Naive thymus-derived CD4-positive, alpha-beta T cell (primary cell): ENCODE data around the gene FGF7. TPM values are rescaled to one million over a fixed set of nuclear protein-coding genes. Genes with fewer than 3 reads are reported as not detected.
A peak's percentile ranks its signal among the peaks of the same experiment; 100 is the strongest.

ENCODE experiments used
- ATAC-seq: fragments of 150-1000 bp; cut with Tn5 transposase; 2 replicates; pipeline ENCODE4 v1.10.0; 2021; ENCODE audit warnings: mild to moderate bottlenecking, moderate library complexity
- CTCF ChIA-PET: fragments of 350-600 bp; sonication (Branson Sonifier 250); formaldehyde crosslinking; loops from one replicate; lab custom pipeline; 2021; ENCODE audit warnings: antibody characterized with exemption; lab: Charles Lee
- POLR2A ChIA-PET: fragments of 350-600 bp; sonication (Branson Sonifier 250); formaldehyde crosslinking; loops from one replicate; lab custom pipeline; 2021; ENCODE audit warnings: antibody characterized with exemption, inconsistent platforms; lab: Charles Lee
- DNase-seq, 9 donors: peaks; one replicate each; pipeline versions ENCODE4 v3.0.0 to v3.0.0-alpha.2; 2020 to 2022; ENCODE audit warnings: mixed read lengths in 1 of 9
- H3K27ac ChIP-seq: one replicate; pipeline ENCODE4 v1.7.0; 2013; ENCODE audit warnings: mild to moderate bottlenecking, low read depth, low read length, moderate library complexity
- H3K27me3 ChIP-seq, 2 donors: one replicate each; pipeline ENCODE4 v1.7.0; 2013; ENCODE audit warnings: low read length in 2 of 2, mild to moderate bottlenecking in 2 of 2, moderate library complexity in 2 of 2; ENCODE audit not compliant: control insufficient read depth in 2 of 2, insufficient read depth in 2 of 2
- H3K36me3 ChIP-seq, 3 experiments: 1 replicate in 2 of 3; 2 replicates in 1 of 3; pipeline ENCODE4 v1.7.0; 2013; ENCODE audit warnings: low read length in 3 of 3, mild to moderate bottlenecking in 3 of 3, moderate library complexity in 1 of 3; ENCODE audit not compliant: insufficient read depth in 3 of 3, control insufficient read depth in 2 of 3
- H3K4me1 ChIP-seq, 2 donors: one replicate each; pipeline ENCODE4 v1.7.0; 2013; ENCODE audit warnings: low read length in 2 of 2, mild to moderate bottlenecking in 2 of 2, moderate library complexity in 1 of 2; ENCODE audit not compliant: control insufficient read depth in 2 of 2, insufficient read depth in 2 of 2
- H3K4me3 ChIP-seq: 2 replicates; pipeline ENCODE4 v1.7.0; 2013; ENCODE audit warnings: mild to moderate bottlenecking, low read length
- H3K9me3 ChIP-seq, 3 experiments: 1 replicate in 2 of 3; 2 replicates in 1 of 3; pipeline ENCODE4 v1.7.0; 2013; ENCODE audit warnings: low read length in 3 of 3; ENCODE audit not compliant: control insufficient read depth in 2 of 3
- H3K27ac Mint-ChIP-seq, 9 donors: one replicate each; pipeline ENCODE4 v1.8.0; 2020 to 2022; ENCODE audit warnings: mixed read lengths in 9 of 9, mild to moderate bottlenecking in 8 of 9, moderate library complexity in 5 of 9, inconsistent platforms in 2 of 9
- H3K27me3 Mint-ChIP-seq, 5 donors: one replicate each; pipeline ENCODE4 v1.8.0; 2021 to 2022; ENCODE audit warnings: mixed read lengths in 5 of 5, mild to moderate bottlenecking in 1 of 5
- H3K36me3 Mint-ChIP-seq, 5 donors: one replicate each; pipeline ENCODE4 v1.8.0; 2020 to 2022; ENCODE audit warnings: mixed read lengths in 5 of 5, mild to moderate bottlenecking in 3 of 5, inconsistent platforms in 1 of 5
- H3K4me1 Mint-ChIP-seq, 7 donors: one replicate each; pipeline ENCODE4 v1.8.0; 2020 to 2022; ENCODE audit warnings: mixed read lengths in 7 of 7, mild to moderate bottlenecking in 3 of 7, inconsistent platforms in 1 of 7
- H3K4me3 Mint-ChIP-seq, 10 donors: one replicate each; pipeline ENCODE4 v1.8.0; 2020 to 2022; ENCODE audit warnings: mild to moderate bottlenecking in 10 of 10, mixed read lengths in 10 of 10, moderate library complexity in 6 of 10, inconsistent platforms in 2 of 10
- H3K9me3 Mint-ChIP-seq, 11 donors: one replicate each; pipeline ENCODE4 v1.8.0; 2020 to 2022; ENCODE audit warnings: mixed read lengths in 11 of 11, mild to moderate bottlenecking in 4 of 11, inconsistent platforms in 1 of 11, moderate library complexity in 1 of 11
- intact Hi-C, 2 donors: fragments of 100-400 bp; cut with micrococcal nuclease; formaldehyde crosslinking; loops; one replicate each; pipeline ENCODE4 v1.15.1; 2023
- polyA plus RNA-seq, 2 donors: library from polyadenylated mRNA; unstranded; fragments of 300-500 nt; fragmentation: Illumina TruSeq; gene quantifications; one replicate each; pipeline ENCODE4 v1.2.3, GENCODE V29; 2021
- total RNA-seq, 6 experiments: library from RNA in 5 of 6; stranded (reverse) in 5 of 6; gene quantifications; 1 replicate in 5 of 6; 2 replicates in 1 of 6; pipeline ENCODE4 v1.2.3 and lab custom pipeline; 2021 to 2026

The FGF7 gene
- total and polyA plus RNA-seq, 7 experiments from 2014 or later: 0.05 to 0.34 (median 0.09) TPM; not detected in 1

DNA sequence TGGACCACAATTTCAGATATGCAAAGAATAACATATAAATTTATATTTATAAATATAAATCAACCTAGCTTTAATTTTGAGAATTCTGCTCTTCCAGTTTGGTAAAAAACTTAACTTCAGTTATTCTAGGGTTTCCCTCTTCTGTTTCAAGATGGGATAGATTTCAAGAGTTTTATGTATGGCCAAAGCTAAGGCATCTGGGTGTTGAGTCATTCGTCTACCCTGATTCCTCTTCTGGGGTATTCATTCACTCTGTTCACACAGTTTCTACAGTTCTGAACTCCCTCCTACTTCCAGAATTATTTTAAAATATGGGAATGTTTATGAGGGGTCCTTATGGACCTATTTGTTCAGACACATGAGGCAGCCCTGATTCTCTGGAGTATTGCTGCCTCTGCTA is 4.2 kb upstream of the FGF7 start:
- no peaks in the 10 kb centered on the region for H3K36me3 ChIP-seq
- H3K4me1 ChIP-seq: no peaks in the 10 kb centered on the region
- peaks cover 3 to 6% (median 4%) of the 10 kb centered on the region in 7 donors for H3K4me1 Mint-ChIP-seq
- no peak for DNase-seq
- no peak overlapping the region for H3K27ac Mint-ChIP-seq
- no peak overlapping the region for H3K27ac ChIP-seq
- H3K27me3 Mint-ChIP-seq: peaks cover 4 to 23% (median 19%) of the 10 kb centered on the region in 5 donors
- H3K27me3 ChIP-seq: no peaks in the 10 kb centered on the region
- POLR2A ChIA-PET: interaction anchor here (0.7 kb wide), 1 partner anchor 1112 kb away, joined by 3 read pairs; no protein-coding TSS in a partner anchor
- peaks cover 0 to 2% (median 0%) of the 10 kb centered on the region in 11 donors for H3K9me3 Mint-ChIP-seq
- no peaks in the 10 kb centered on the region for H3K9me3 ChIP-seq
- H3K4me3 Mint-ChIP-seq: no peak overlapping the region
- ATAC-seq: no peak
- H3K36me3 Mint-ChIP-seq: no peaks in the 10 kb centered on the region
- CTCF ChIA-PET: interaction anchor here (1.4 kb wide), 1 partner anchor 557 kb away, joined by 3 read pairs; no protein-coding TSS in a partner anchor
- H3K4me3 ChIP-seq: no peak overlapping the region
- intact Hi-C loops: no loop called here

DNA sequence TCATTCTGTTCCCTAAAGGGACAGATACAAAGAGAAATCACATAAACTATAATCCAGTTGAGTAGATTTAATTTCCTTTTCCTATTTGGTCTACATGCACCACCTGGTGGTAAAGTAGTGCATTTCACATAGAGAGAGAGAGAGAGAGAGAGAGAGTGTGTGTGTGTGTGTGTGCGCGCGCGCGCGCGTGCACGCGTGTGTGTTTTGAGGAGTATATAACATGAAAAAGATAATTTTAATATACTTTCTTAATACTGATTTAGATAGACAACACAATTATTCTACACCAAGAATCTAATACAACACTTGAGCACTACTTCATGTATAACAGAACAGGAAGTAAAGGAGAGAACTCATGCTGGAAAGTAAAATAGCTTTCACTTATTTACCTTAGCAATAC is 1.1 kb upstream of the FGF7 start:
- peak; percentile 75 for ATAC-seq
- intact Hi-C loops: loop anchor here (1.0 to 10.0 kb wide), 8 partner anchors 187 to 1485 kb away; partner anchors contain the start of gene AP4E1 (in 1 of the 2)
- H3K9me3 Mint-ChIP-seq: peaks cover 0 to 2% (median 0%) of the 10 kb centered on the region in 11 donors
- peaks cover 0 to 9% (median 0%) of the 10 kb centered on the region in 5 donors for H3K27me3 Mint-ChIP-seq
- H3K36me3 ChIP-seq: no peaks in the 10 kb centered on the region
- ChIA-PET CTCF (interaction anchor here (0.5 to 2.3 kb wide), 7 partner anchors 8 to 1321 kb away, joined by 3 to 34 read pairs (median 3); no protein-coding TSS in a partner anchor), POLR2A (interaction anchor here (0.8 kb wide), 1 partner anchor 209 kb away, joined by 4 read pairs; no protein-coding TSS in a partner anchor)
- H3K36me3 Mint-ChIP-seq: no peaks in the 10 kb centered on the region
- no peaks in the 10 kb centered on the region for H3K4me1 ChIP-seq
- H3K9me3 ChIP-seq: no peaks in the 10 kb centered on the region
- no peaks in the 10 kb centered on the region for H3K27me3 ChIP-seq
- H3K27ac ChIP-seq: no peak overlapping the region
- peak overlapping the region in 8 of 10 donors; percentile 23 to 72 (median 49) for H3K4me3 Mint-ChIP-seq
- DNase-seq: peak in 8 of 9 donors; percentile 5 to 60 (median 52)
- no peak overlapping the region for H3K4me3 ChIP-seq
- H3K4me1 Mint-ChIP-seq: peaks cover 3 to 6% (median 4%) of the 10 kb centered on the region in 7 donors
- H3K27ac Mint-ChIP-seq: peak overlapping the region in 7 of 9 donors; percentile 10 to 84 (median 74)

DNA sequence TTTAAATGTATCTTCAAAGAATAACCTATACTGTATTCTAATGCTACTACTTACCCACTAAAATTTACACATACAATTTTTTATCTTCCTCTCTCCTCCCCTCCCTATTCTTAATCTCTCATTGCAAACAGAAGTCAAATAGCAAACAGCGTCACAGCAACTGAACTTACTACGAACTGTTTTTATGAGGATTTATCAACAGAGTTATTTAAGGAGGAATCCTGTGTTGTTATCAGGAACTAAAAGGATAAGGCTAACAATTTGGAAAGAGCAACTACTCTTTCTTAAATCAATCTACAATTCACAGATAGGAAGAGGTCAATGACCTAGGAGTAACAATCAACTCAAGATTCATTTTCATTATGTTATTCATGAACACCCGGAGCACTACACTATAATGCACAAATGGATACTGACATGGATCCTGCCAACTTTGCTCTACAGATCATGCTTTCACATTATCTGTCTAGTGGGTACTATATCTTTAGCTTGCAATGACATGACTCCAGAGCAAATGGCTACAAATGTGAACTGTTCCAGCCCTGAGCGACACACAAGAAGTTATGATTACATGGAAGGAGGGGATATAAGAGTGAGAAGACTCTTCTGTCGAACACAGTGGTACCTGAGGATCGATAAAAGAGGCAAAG is 984 bp downstream of the FGF7 start:
- ChIA-PET CTCF (interaction anchor here (1.3 kb wide), 1 partner anchor 565 kb away, joined by 4 read pairs; no protein-coding TSS in a partner anchor), POLR2A (no interaction called here)
- no peak overlapping the region for H3K27ac ChIP-seq
- H3K4me1 Mint-ChIP-seq: peaks cover 3 to 6% (median 4%) of the 10 kb centered on the region in 7 donors
- no peaks in the 10 kb centered on the region for H3K4me1 ChIP-seq
- H3K27ac Mint-ChIP-seq: no peak overlapping the region
- H3K9me3 Mint-ChIP-seq: peaks cover 0 to 2% (median 0%) of the 10 kb centered on the region in 11 donors
- no peaks in the 10 kb centered on the region for H3K9me3 ChIP-seq
- H3K27me3 ChIP-seq: no peaks in the 10 kb centered on the region
- peaks cover 0 to 13% (median 0%) of the 10 kb centered on the region in 5 donors for H3K27me3 Mint-ChIP-seq
- H3K36me3 Mint-ChIP-seq: no peaks in the 10 kb centered on the region
- DNase-seq (no peak), ATAC-seq (no peak)
- intact Hi-C loops: loop anchor here (5.0 to 10.0 kb wide), 3 partner anchors 721 to 1483 kb away; partner anchors contain the start of gene AP4E1 (in 1 of the 2)
- H3K4me3 Mint-ChIP-seq: no peak overlapping the region
- H3K36me3 ChIP-seq: no peaks in the 10 kb centered on the region
- H3K4me3 ChIP-seq: no peak overlapping the region

DNA sequence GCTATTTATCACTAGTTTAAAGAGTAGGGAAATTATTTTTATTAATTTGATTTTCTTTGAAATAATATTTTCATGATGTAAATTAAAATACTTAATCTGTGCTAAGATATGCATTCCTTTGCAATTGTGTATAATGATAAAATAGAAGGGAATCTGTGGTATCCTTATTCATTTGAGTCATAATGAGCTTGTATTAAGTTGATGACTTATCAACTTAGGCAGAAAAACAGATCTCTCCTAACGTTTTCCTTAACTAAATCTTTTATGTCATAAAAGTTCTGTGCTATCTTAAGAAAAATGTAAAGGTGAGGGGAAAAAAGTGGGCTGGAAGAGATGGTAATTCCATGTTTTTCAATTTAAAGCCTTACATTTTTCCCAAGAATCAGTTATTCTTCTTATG is 1.9 kb downstream of the FGF7 start:
- H3K9me3 ChIP-seq: no peaks in the 10 kb centered on the region
- Mint-ChIP-seq H3K27ac (no peak overlapping the region), H3K4me3 (no peak overlapping the region), H3K9me3 (peaks cover 0 to 2% (median 0%) of the 10 kb centered on the region in 11 donors), H3K36me3 (no peaks in the 10 kb centered on the region), H3K27me3 (peaks cover 0 to 13% (median 0%) of the 10 kb centered on the region in 5 donors), H3K4me1 (peaks cover 3 to 6% (median 4%) of the 10 kb centered on the region in 7 donors)
- ATAC-seq (no peak), DNase-seq (no peak)
- H3K36me3 ChIP-seq: no peaks in the 10 kb centered on the region
- H3K27ac ChIP-seq: no peak overlapping the region
- intact Hi-C loops: loop anchor here (5.0 to 10.0 kb wide), 3 partner anchors 720 to 1482 kb away; partner anchors contain the start of gene AP4E1 (in 1 of the 2)
- ChIA-PET POLR2A (no interaction called here), CTCF (interaction anchor here (1.3 kb wide), 1 partner anchor 566 kb away, joined by 4 read pairs; no protein-coding TSS in a partner anchor)
- no peak overlapping the region for H3K4me3 ChIP-seq
- H3K4me1 ChIP-seq: no peaks in the 10 kb centered on the region
- H3K27me3 ChIP-seq: no peaks in the 10 kb centered on the region

DNA sequence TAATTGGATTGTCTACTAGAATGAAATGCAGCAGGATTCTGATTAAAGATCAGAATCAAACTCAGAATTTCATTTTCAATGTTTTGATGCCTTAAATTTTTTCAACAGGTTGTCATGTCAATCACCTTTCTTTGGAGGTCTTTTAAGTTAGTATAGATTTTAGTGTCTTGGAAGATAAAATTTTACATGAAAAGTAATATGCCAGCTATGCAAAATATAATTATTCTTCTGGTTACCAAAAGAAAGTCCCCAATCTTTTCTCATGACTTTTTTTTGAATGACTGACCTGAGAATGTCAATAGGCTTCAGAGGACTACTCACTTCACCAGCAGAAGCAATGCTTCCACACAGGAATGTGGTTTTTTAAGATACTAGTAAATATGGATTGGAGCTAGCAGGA is 4.3 kb downstream of the FGF7 start:
- H3K36me3 Mint-ChIP-seq: no peaks in the 10 kb centered on the region
- no peak overlapping the region for H3K4me3 Mint-ChIP-seq
- Histone ChIP-seq H3K36me3 (no peaks in the 10 kb centered on the region), H3K27ac (no peak overlapping the region), H3K9me3 (no peaks in the 10 kb centered on the region), H3K4me1 (no peaks in the 10 kb centered on the region), H3K27me3 (no peaks in the 10 kb centered on the region), H3K4me3 (no peak overlapping the region)
- no peak for DNase-seq
- no peaks in the 10 kb centered on the region for H3K9me3 Mint-ChIP-seq
- POLR2A ChIA-PET: no interaction called here
- peaks cover 0 to 2% (median 0%) of the 10 kb centered on the region in 7 donors for H3K4me1 Mint-ChIP-seq
- ATAC-seq: no peak
- intact Hi-C loops: loop anchor here in 1 of 2 donors (10.0 kb wide), 1 partner anchor 717 kb away; no protein-coding TSS in a partner anchor
- CTCF ChIA-PET: no interaction called here
- H3K27ac Mint-ChIP-seq: no peak overlapping the region
- H3K27me3 Mint-ChIP-seq: peaks cover 0 to 14% (median 4%) of the 10 kb centered on the region in 5 donors

DNA sequence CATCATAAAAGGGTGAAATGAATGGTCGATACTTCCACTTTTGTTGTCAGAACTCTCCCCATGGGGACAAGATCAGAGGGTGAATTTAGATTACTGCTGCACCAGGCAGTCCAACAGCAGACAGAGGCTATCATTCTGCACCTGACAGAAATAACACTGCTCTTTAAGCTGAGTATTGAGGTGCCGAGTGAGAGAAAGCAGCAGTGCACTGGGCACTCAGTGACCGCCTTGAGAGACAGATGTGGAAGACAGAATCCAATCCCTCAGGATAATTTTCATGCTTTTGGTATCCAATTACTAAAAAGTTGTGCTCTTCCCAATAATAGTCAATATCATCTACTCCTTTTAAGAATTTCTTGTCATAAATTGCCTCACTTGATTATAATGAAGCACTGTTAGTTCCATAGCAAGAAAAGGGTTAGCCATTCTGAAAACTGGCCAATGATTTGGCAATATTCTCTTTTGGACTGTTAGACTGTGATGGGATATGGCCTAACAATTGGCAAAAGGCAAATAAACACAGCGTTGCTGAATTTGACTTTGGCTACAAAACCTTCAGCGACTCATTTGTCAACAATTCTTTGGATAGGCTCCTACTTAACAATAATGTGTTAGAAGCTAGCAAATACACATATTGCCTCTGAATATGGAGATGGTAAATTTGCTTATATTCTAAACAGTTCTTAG is 5.5 kb downstream of the FGF7 start:
- Mint-ChIP-seq H3K36me3 (no peaks in the 10 kb centered on the region), H3K27me3 (peaks cover 0 to 14% (median 4%) of the 10 kb centered on the region in 5 donors), H3K27ac (no peak overlapping the region), H3K9me3 (no peaks in the 10 kb centered on the region), H3K4me1 (peaks cover 0 to 2% (median 0%) of the 10 kb centered on the region in 7 donors), H3K4me3 (no peak overlapping the region)
- Histone ChIP-seq H3K27ac (no peak overlapping the region), H3K27me3 (no peaks in the 10 kb centered on the region), H3K36me3 (no peaks in the 10 kb centered on the region), H3K4me3 (no peak overlapping the region), H3K4me1 (no peaks in the 10 kb centered on the region), H3K9me3 (no peaks in the 10 kb centered on the region)
- CTCF ChIA-PET: interaction anchor here (0.9 kb wide), 1 partner anchor 570 kb away, joined by 3 read pairs; no protein-coding TSS in a partner anchor
- intact Hi-C loops: loop anchor here in 1 of 2 donors (10.0 kb wide), 1 partner anchor 716 kb away; no protein-coding TSS in a partner anchor
- no peak for DNase-seq
- POLR2A ChIA-PET: no interaction called here
- no peak for ATAC-seq
